H9 (cell line): ENCODE results near the gene THSD4. TPM values are rescaled to one million over a fixed set of nuclear protein-coding genes. Genes with fewer than 3 reads are reported as not detected.

Experiments
- DNase-seq: peaks from one replicate; pipeline ENCODE4 v3.0.0-alpha.2; 2017
- H2AFZ ChIP-seq: one replicate; pipeline ENCODE4 v1.6.1; 2013; ENCODE audit warnings: mild to moderate bottlenecking, low read length, control low read depth, moderate library complexity
- H2AK5ac ChIP-seq: 2 replicates; pipeline ENCODE4 v1.6.1; 2013; ENCODE audit warnings: low read length, control low read depth, mixed read lengths; ENCODE audit not compliant: insufficient read length
- H2BK120ac ChIP-seq: one replicate; pipeline ENCODE4 v1.6.1; 2013; ENCODE audit warnings: low read depth, mild to moderate bottlenecking, low read length, control low read depth, inconsistent platforms; ENCODE audit not compliant: poor library complexity, severe bottlenecking
- H2BK12ac ChIP-seq: 2 replicates; pipeline ENCODE4 v1.6.1; 2013; ENCODE audit warnings: low read length, control low read depth, mixed read lengths, low read depth; ENCODE audit not compliant: insufficient read length
- H2BK15ac ChIP-seq: 2 replicates; pipeline ENCODE4 v1.6.1; 2013; ENCODE audit warnings: low read depth, low read length, control low read depth
- H2BK20ac ChIP-seq: one replicate; pipeline ENCODE4 v1.6.1; 2013; ENCODE audit warnings: low read depth, mild to moderate bottlenecking, low read length, control low read depth, inconsistent platforms; ENCODE audit not compliant: poor library complexity, severe bottlenecking
- H2BK5ac ChIP-seq: 2 replicates; pipeline ENCODE4 v1.6.1; 2013; ENCODE audit warnings: low read length, control low read depth, mixed read lengths; ENCODE audit not compliant: insufficient read length
- H3K14ac ChIP-seq: 2 replicates; pipeline ENCODE4 v1.6.1; 2013; ENCODE audit warnings: low read length, control low read depth; ENCODE audit not compliant: insufficient read depth
- H3K18ac ChIP-seq: 2 replicates; pipeline ENCODE4 v1.6.1; 2013; ENCODE audit warnings: low read depth, mild to moderate bottlenecking, mixed read lengths, low read length, control low read depth; ENCODE audit not compliant: insufficient read length
- H3K23ac ChIP-seq: 2 replicates; pipeline ENCODE4 v1.6.1; 2013; ENCODE audit warnings: low read length, control low read depth, mixed read lengths, low read depth; ENCODE audit not compliant: insufficient read length
- H3K23me2 ChIP-seq: 2 replicates; pipeline ENCODE4 v1.6.1; 2013; ENCODE audit warnings: low read depth, mild to moderate bottlenecking, mixed read lengths, low read length, control low read depth; ENCODE audit not compliant: insufficient read length, poor library complexity, severe bottlenecking
- H3K27ac ChIP-seq: 2 replicates; pipeline ENCODE4 v1.5.1; 2013; ENCODE audit warnings: low read length, control low read depth, mixed read lengths, low read depth; ENCODE audit not compliant: insufficient read length
- H3K27me3 ChIP-seq: 2 replicates; pipeline ENCODE4 v1.6.1; 2013; ENCODE audit warnings: low read length, control low read depth, inconsistent platforms; ENCODE audit not compliant: insufficient read depth
- H3K4ac ChIP-seq: 2 replicates; pipeline ENCODE4 v1.6.1; 2013; ENCODE audit warnings: low read depth, mild to moderate bottlenecking, control low read depth, inconsistent platforms, low read length, moderate library complexity
- H3K4me1 ChIP-seq: 2 replicates; pipeline ENCODE4 v1.6.1; 2013; ENCODE audit warnings: low read length, control low read depth, inconsistent platforms; ENCODE audit not compliant: insufficient read depth
- H3K4me2 ChIP-seq: 2 replicates; pipeline ENCODE4 v1.6.1; 2013; ENCODE audit warnings: low read length, control low read depth, mixed read lengths; ENCODE audit not compliant: insufficient read length, insufficient read depth
- H3K56ac ChIP-seq: 2 replicates; pipeline ENCODE4 v1.6.1; 2013; ENCODE audit warnings: low read depth, mild to moderate bottlenecking, mixed read lengths, low read length, control low read depth; ENCODE audit not compliant: insufficient read length
- H3K79me1 ChIP-seq: 2 replicates; pipeline ENCODE4 v1.6.1; 2013; ENCODE audit warnings: low read depth, mild to moderate bottlenecking, moderate library complexity, low read length, control low read depth, inconsistent platforms; ENCODE audit not compliant: insufficient read depth, poor library complexity, severe bottlenecking
- H3K79me2 ChIP-seq: 2 replicates; pipeline ENCODE4 v1.6.1; 2013; ENCODE audit warnings: low read length, control low read depth, inconsistent platforms; ENCODE audit not compliant: insufficient read depth
- H3K9ac ChIP-seq: 2 replicates; pipeline ENCODE4 v1.6.1; 2013; ENCODE audit warnings: low read length, control low read depth, mixed read lengths; ENCODE audit not compliant: insufficient read length; ENCODE audit errors: extremely low read depth
- H3K9me3 ChIP-seq: one replicate; pipeline ENCODE4 v1.6.1; 2013; ENCODE audit warnings: low read depth, low read length, inconsistent platforms; ENCODE audit not compliant: control insufficient read depth
- H3T11ph ChIP-seq: one replicate; pipeline ENCODE4 v1.6.1; 2013; ENCODE audit warnings: mild to moderate bottlenecking, low read length, control low read depth, inconsistent platforms
- H4K20me1 ChIP-seq: one replicate; pipeline ENCODE4 v1.6.1; 2013; ENCODE audit not compliant: control insufficient read depth, insufficient read length, insufficient read depth
- H4K5ac ChIP-seq: 2 replicates; pipeline ENCODE4 v1.6.1; 2013; ENCODE audit warnings: low read depth, mild to moderate bottlenecking, mixed read lengths, low read length, control low read depth; ENCODE audit not compliant: insufficient read length
- H4K8ac ChIP-seq: replicated peaks from 2 replicates; pipeline ENCODE4 v1.6.1; 2013; ENCODE audit warnings: low read length, control low read depth, mixed read lengths, low read depth; ENCODE audit not compliant: insufficient read length
- H4K91ac ChIP-seq: 2 replicates; pipeline ENCODE4 v1.6.1; 2013; ENCODE audit warnings: low read depth, mild to moderate bottlenecking, moderate library complexity, mixed read lengths, low read length, control low read depth; ENCODE audit not compliant: insufficient read length
- H3K27ac Mint-ChIP-seq, 3 experiments: 2 replicates in 2 of 3; 3 replicates in 1 of 3; pipeline ENCODE4 v1.8.0; 2020 to 2021; ENCODE audit warnings: mixed read lengths in 3 of 3, mild to moderate bottlenecking in 1 of 3, moderate library complexity in 1 of 3
- H3K27me3 Mint-ChIP-seq: 2 replicates; pipeline ENCODE4 v1.8.0; 2021; ENCODE audit warnings: low read depth, mild to moderate bottlenecking, moderate library complexity, mixed read lengths
- H3K36me3 Mint-ChIP-seq, 3 experiments: 2 replicates in 2 of 3; 3 replicates in 1 of 3; pipeline ENCODE4 v1.8.0; 2020 to 2021; ENCODE audit warnings: low read depth in 3 of 3, mixed read lengths in 3 of 3; ENCODE audit not compliant: insufficient read depth in 1 of 3
- H3K4me1 Mint-ChIP-seq, 2 experiments: 2 replicates each; pipeline ENCODE4 v1.8.0; 2020; ENCODE audit warnings: mixed read lengths in 2 of 2
- H3K4me3 Mint-ChIP-seq, 2 experiments: 2 replicates in 1 of 2; 3 replicates in 1 of 2; pipeline ENCODE4 v1.8.0; 2020 to 2021; ENCODE audit warnings: mild to moderate bottlenecking in 2 of 2, mixed read lengths in 2 of 2, moderate library complexity in 1 of 2
- H3K9me3 Mint-ChIP-seq, 2 experiments: 2 replicates in 1 of 2; 3 replicates in 1 of 2; pipeline ENCODE4 v1.8.0; 2020; ENCODE audit warnings: mild to moderate bottlenecking in 2 of 2, mixed read lengths in 2 of 2, moderate library complexity in 1 of 2
- WGBS: extraction: QIAGEN DNeasy Blood & Tissue Kit; methylation state at CpG from one replicate; pipeline ENCODE4 v1.1.7; 2013; ENCODE audit warnings: missing lambda C conversion rate, low lambda C conversion rate, mixed read lengths; ENCODE audit not compliant: insufficient read length; ENCODE audit errors: extremely low coverage; 5-methylcytosine and 5-hydroxymethylcytosine counted together
- total RNA-seq: library from RNA; stranded (reverse); gene quantifications from 2 replicates; pipeline ENCODE4 v1.2.1, GENCODE V29; 2021
- TF ChIP-seq, protein P1 (sequence below): fragments of 200-600 bp; sonication (generic); conservative IDR thresholded peaks from 3 replicates; pipeline ENCODE4 v1.8.0; 2021; ENCODE audit warnings: antibody characterized with exemption, mild to moderate bottlenecking

Gene THSD4
- total RNA-seq, 1 experiment from 2014 or later: 5.5 TPM

DNA sequence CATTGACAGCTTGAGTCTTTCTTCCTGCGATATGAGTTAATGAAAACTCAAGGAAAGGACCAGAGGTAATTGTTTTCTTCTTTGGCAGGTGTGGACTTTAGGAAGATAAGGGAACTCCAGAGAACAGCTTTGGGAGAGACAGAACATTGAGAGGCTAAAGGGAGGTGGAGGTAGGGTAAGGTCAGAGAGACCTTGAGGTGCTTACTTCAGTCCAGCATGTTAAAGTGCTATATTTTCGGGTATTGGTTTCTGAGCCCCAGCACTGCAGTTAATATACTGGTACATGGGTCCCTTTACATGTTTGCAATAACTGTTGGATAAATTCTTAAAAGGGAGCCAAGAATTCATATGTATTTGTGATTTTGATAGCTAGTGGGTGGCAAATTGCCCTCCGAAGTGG is 322.1 kb downstream of the THSD4 start:
- H2BK12ac ChIP-seq: no peak overlapping the region
- H4K20me1 ChIP-seq: no peaks in the 10 kb centered on the region
- no peak for DNase-seq
- no CpG with 5 or more reads among the region's 3 CpGs for WGBS
- no peak overlapping the region for H3K23ac ChIP-seq
- no peaks in the 10 kb centered on the region; the same call in 1 of the 2 replicates for H3K4me1 ChIP-seq
- no peaks in the 10 kb centered on the region for H3K79me1 ChIP-seq
- no peaks in the 10 kb centered on the region for H3K9me3 ChIP-seq
- H3K27me3 ChIP-seq: no peaks in the 10 kb centered on the region
- H2AK5ac ChIP-seq: no peak overlapping the region
- H3K4me1 Mint-ChIP-seq: peaks cover 10 to 11% of the 10 kb centered on the region in 2 experiments
- H4K5ac ChIP-seq: no peak overlapping the region
- H3K9ac ChIP-seq: no peak overlapping the region
- H2BK5ac ChIP-seq: no peak overlapping the region
- no peak overlapping the region for H3K14ac ChIP-seq
- H3K23me2 ChIP-seq: no peaks in the 10 kb centered on the region
- peaks cover 0 to 3% (median 3%) of the 10 kb centered on the region in 3 experiments; a peak in 2 of 7 replicates for H3K36me3 Mint-ChIP-seq
- TF ChIP-seq, protein P1, sequence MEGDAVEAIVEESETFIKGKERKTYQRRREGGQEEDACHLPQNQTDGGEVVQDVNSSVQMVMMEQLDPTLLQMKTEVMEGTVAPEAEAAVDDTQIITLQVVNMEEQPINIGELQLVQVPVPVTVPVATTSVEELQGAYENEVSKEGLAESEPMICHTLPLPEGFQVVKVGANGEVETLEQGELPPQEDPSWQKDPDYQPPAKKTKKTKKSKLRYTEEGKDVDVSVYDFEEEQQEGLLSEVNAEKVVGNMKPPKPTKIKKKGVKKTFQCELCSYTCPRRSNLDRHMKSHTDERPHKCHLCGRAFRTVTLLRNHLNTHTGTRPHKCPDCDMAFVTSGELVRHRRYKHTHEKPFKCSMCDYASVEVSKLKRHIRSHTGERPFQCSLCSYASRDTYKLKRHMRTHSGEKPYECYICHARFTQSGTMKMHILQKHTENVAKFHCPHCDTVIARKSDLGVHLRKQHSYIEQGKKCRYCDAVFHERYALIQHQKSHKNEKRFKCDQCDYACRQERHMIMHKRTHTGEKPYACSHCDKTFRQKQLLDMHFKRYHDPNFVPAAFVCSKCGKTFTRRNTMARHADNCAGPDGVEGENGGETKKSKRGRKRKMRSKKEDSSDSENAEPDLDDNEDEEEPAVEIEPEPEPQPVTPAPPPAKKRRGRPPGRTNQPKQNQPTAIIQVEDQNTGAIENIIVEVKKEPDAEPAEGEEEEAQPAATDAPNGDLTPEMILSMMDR: no peak
- H2BK120ac ChIP-seq: no peak overlapping the region
- peaks cover 3% of the 10 kb centered on the region for H3K27me3 Mint-ChIP-seq
- no peak overlapping the region for H3T11ph ChIP-seq
- H3K4ac ChIP-seq: no peak overlapping the region
- H3K9me3 Mint-ChIP-seq: no peaks in the 10 kb centered on the region
- no peak overlapping the region for H2AFZ ChIP-seq
- H3K27ac ChIP-seq: no peak overlapping the region
- no peaks in the 10 kb centered on the region for H3K79me2 ChIP-seq
- H3K4me3 Mint-ChIP-seq: no peak overlapping the region
- H3K4me2 ChIP-seq: no peak overlapping the region
- H4K8ac ChIP-seq: no peak overlapping the region
- no peak overlapping the region for H3K27ac Mint-ChIP-seq
- H3K18ac ChIP-seq: no peak overlapping the region
- H3K56ac ChIP-seq: no peak overlapping the region
- H2BK20ac ChIP-seq: no peak overlapping the region
- no peak overlapping the region for H2BK15ac ChIP-seq
- H4K91ac ChIP-seq: no peak overlapping the region
